C4-2B (cell line): ENCODE data around the gene SHE.

ENCODE experiments used
- H3K27ac ChIP-seq: fragments of 450-650 bp; 2 replicates; pipeline ENCODE4 v1.5.1; 2017
- CTCF ChIP-seq: fragments of 450-650 bp; conservative IDR thresholded peaks from 2 replicates; pipeline ENCODE4 v1.5.1; 2017; ENCODE audit warnings: mild to moderate bottlenecking
- ZFX ChIP-seq: fragments of 450-650 bp; IDR thresholded peaks from 2 replicates; pipeline ENCODE4 v1.6.1; 2017

Gene SHE

GRCh38 chr1:154431586-154432373 lies 70.4 kb downstream of the SHE start:
- TF ChIP-seq CTCF (no peak), ZFX (no peak)
- peak overlapping the region; percentile 30; the same call in 1 of the 2 replicates for H3K27ac ChIP-seq

GRCh38 chr1:154430903-154431302 lies 71.3 kb downstream of the SHE start:
- H3K27ac ChIP-seq, result peak overlapping the region; percentile 100
- TF ChIP-seq CTCF (no peak), ZFX (no peak)

GRCh38 chr1:154429841-154430611 lies 72.2 kb downstream of the SHE start:
- TF ChIP-seq ZFX, result 0 out of 2 replicates have a peak, but pooled peaks have one; percentile 9
- no peak for TF ChIP-seq CTCF
- H3K27ac ChIP-seq, result peak overlapping the region; percentile 100
